Stimulated activated CD4-positive, alpha-beta T cell treated with anti-CD3 and anti-CD28 coated beads, Interleukin-2, amount 100 ng/mL, for 24 hours (primary cell): ENCODE results near the gene COL4A2.

Source experiments
- DNase-seq, 2 donors: peaks; one replicate each; pipeline ENCODE4 v3.0.0-alpha.2; 2020

COL4A2 gene

GRCh38 chr13:110548891-110549794 is 242.1 kb downstream of the COL4A2 start:
- DNase-seq: no peak

- DNase-seq: no peak
These were observed 242.7 kb downstream of the COL4A2 start for GRCh38 chr13:110549795-110550160.

GRCh38 chr13:110551284-110551683 is 244.2 kb downstream of the COL4A2 start:
- no peak for DNase-seq

- DNase-seq: no peak
These were observed 245.7 kb downstream of the COL4A2 start for GRCh38 chr13:110552767-110553166.

- DNase-seq: no peak
These were observed 246.3 kb downstream of the COL4A2 start for GRCh38 chr13:110553417-110553816.

GRCh38 chr13:110554227-110554836 is 247.2 kb downstream of the COL4A2 start:
- DNase-seq: no peak

GRCh38 chr13:110554946-110555345 is 247.9 kb downstream of the COL4A2 start:
- no peak for DNase-seq

- DNase-seq: no peak
These were observed 248.6 kb downstream of the COL4A2 start for GRCh38 chr13:110555601-110556223.

- DNase-seq: no peak
These were observed 249.1 kb downstream of the COL4A2 start for GRCh38 chr13:110556224-110556606.

GRCh38 chr13:110557082-110557481 is 250.0 kb downstream of the COL4A2 start:
- DNase-seq: no peak

- DNase-seq: no peak
These were observed 250.7 kb downstream of the COL4A2 start for GRCh38 chr13:110557610-110558305.

- DNase-seq: no peak
These were observed 252.4 kb downstream of the COL4A2 start for GRCh38 chr13:110559429-110559943.

GRCh38 chr13:110559986-110560385 is 252.9 kb downstream of the COL4A2 start:
- no peak for DNase-seq

GRCh38 chr13:110560601-110561343 is 253.7 kb downstream of the COL4A2 start:
- peak in 1 of 2 donors; percentile 23 for DNase-seq

GRCh38 chr13:110561344-110562035 is 254.4 kb downstream of the COL4A2 start, which contains the start of gene RAB20:
RAB20 (minus strand) TSS chr13:110561722; CDS start chr13:110561519, 203 bp downstream.
- peak; percentile 55 to 73 for DNase-seq

GRCh38 chr13:110562036-110562597 is 255.0 kb downstream of the COL4A2 start:
- peak in 1 of 2 donors; percentile 22 for DNase-seq
